Fibroblast of lung (primary cell): ENCODE data around the gene BCAT1. TPM values are rescaled to one million over a fixed set of nuclear protein-coding genes. Genes with fewer than 3 reads are reported as not detected.

Source experiments
- DNase-seq, 2 donors: peaks; one replicate each; pipeline versions ENCODE4 v3.0.0 to v3.0.0-alpha.2; 2010; ENCODE audit warnings: low read depth in 2 of 2
- H2AFZ ChIP-seq: 2 replicates; pipeline ENCODE4 v1.5.1; 2012; ENCODE audit warnings: low read length, control low read depth, inconsistent platforms
- H3K27ac ChIP-seq: 2 replicates; pipeline ENCODE4 v1.5.1; 2011; ENCODE audit warnings: low read length, control low read depth; ENCODE audit not compliant: insufficient read depth
- H3K27me3 ChIP-seq: 2 replicates; pipeline ENCODE4 v1.5.1; 2011; ENCODE audit warnings: mild to moderate bottlenecking, low read length; ENCODE audit not compliant: control insufficient read depth, insufficient read depth
- H3K36me3 ChIP-seq: 2 replicates; pipeline ENCODE4 v1.5.1; 2011; ENCODE audit warnings: low read length; ENCODE audit not compliant: control insufficient read depth, insufficient read depth
- H3K4me1 ChIP-seq: 2 replicates; pipeline ENCODE4 v1.5.1; 2011; ENCODE audit warnings: low read length; ENCODE audit not compliant: control insufficient read depth, insufficient read depth; ENCODE audit errors: extremely low read depth
- H3K4me2 ChIP-seq: 2 replicates; pipeline ENCODE4 v1.5.1; 2011; ENCODE audit warnings: low read length, control low read depth; ENCODE audit not compliant: insufficient read depth; ENCODE audit errors: extremely low read depth
- H3K4me3 ChIP-seq, 4 experiments: fragments of 200-600 bp in 1 of 4; sonication (generic) in 1 of 4; replicated peaks in 1 of 4; 2 replicates each; pipeline ENCODE4 v1.5.1; 2011 to 2016; ENCODE audit warnings: low read length in 4 of 4, low read depth in 3 of 4, mild to moderate bottlenecking in 3 of 4, control low read depth in 2 of 4, inconsistent platforms in 1 of 4, mixed read lengths in 1 of 4; ENCODE audit not compliant: insufficient read depth in 1 of 4; ENCODE audit errors: control extremely low read depth in 1 of 4
- H3K79me2 ChIP-seq: 2 replicates; pipeline ENCODE4 v1.5.1; 2012; ENCODE audit warnings: mild to moderate bottlenecking, low read length, inconsistent platforms; ENCODE audit not compliant: control insufficient read depth, insufficient read depth
- H3K9ac ChIP-seq: 2 replicates; pipeline ENCODE4 v1.5.1; 2011; ENCODE audit warnings: mild to moderate bottlenecking, low read length, control low read depth; ENCODE audit not compliant: insufficient read depth
- H3K9me3 ChIP-seq: 2 replicates; pipeline ENCODE4 v1.5.1; 2012; ENCODE audit warnings: low read depth, low read length; ENCODE audit not compliant: control insufficient read depth, insufficient read depth
- H4K20me1 ChIP-seq: 2 replicates; pipeline ENCODE4 v1.5.1; 2011; ENCODE audit warnings: low read length; ENCODE audit not compliant: control insufficient read depth, insufficient read depth; ENCODE audit errors: extremely low read depth
- CTCF ChIP-seq, 2 donors: IDR thresholded peaks in 1 of 2; conservative IDR thresholded peaks in 1 of 2; 1 replicate in 1 of 2; 2 replicates in 1 of 2; pipeline ENCODE4 v1.5.1; 2011 to 2012; ENCODE audit warnings: low read length in 2 of 2, control low read depth in 1 of 2, inconsistent platforms in 1 of 2, low read depth in 1 of 2, mild to moderate bottlenecking in 1 of 2
- EZH2 ChIP-seq: IDR thresholded peaks from 2 replicates; pipeline ENCODE4 v1.5.1; 2012; ENCODE audit warnings: low read length, control low read depth, mild to moderate bottlenecking; ENCODE audit errors: missing control alignments
- polyA plus RNA-seq, 2 donors: library from polyadenylated mRNA; depleted of rRNA in 1 of 2; stranded (reverse) in 1 of 2; unstranded in 1 of 2; fragments of >200 nt; gene quantifications; 2 replicates each; pipeline ENCODE4 v1.2.1, GENCODE V29; 2011 to 2012; ENCODE audit warnings: missing spikeins in 1 of 2
- total RNA-seq: library from RNA; depleted of rRNA; stranded (reverse); fragments of >200 nt; gene quantifications from 2 replicates; pipeline ENCODE4 v1.2.1, GENCODE V29; 2014

BCAT1 gene
- total and polyA plus RNA-seq, 2 donors (not counting 1 experiment from before 2014, with no cell fraction given): 27.8 to 162 TPM

GRCh38 chr12:24798335-24798734 is 150.6 kb downstream of the BCAT1 start:
- no peak for TF ChIP-seq CTCF (conservative IDR thresholded peaks at IDR 0.05 in 1 of 2, IDR thresholded peaks at IDR 0.05 in 1 of 2; ENCODE audit: low read depth in 1 of 2, low read length in 2 of 2)
- TF ChIP-seq EZH2: no peak
- Histone ChIP-seq H4K20me1 (no peaks in the 10 kb centered on the region), H3K9me3 (no peaks in the 10 kb centered on the region), H3K4me3 (no peak overlapping the region), H3K79me2 (no peaks in the 10 kb centered on the region), H3K4me1 (no peaks in the 10 kb centered on the region), H3K9ac (no peak overlapping the region), H3K27ac (no peak overlapping the region), H3K27me3 (no peaks in the 10 kb centered on the region), H2AFZ (no peak overlapping the region), H3K36me3 (no peaks in the 10 kb centered on the region), H3K4me2 (no peak overlapping the region)
- DNase-seq: no peak

GRCh38 chr12:24797901-24798300 is 151.0 kb downstream of the BCAT1 start:
- H3K9ac ChIP-seq: no peak overlapping the region
- H3K9me3 ChIP-seq: no peaks in the 10 kb centered on the region
- no peak overlapping the region for H2AFZ ChIP-seq
- no peak overlapping the region for H3K4me2 ChIP-seq
- no peak for TF ChIP-seq EZH2
- TF ChIP-seq CTCF (conservative IDR thresholded peaks at IDR 0.05 in 1 of 2, IDR thresholded peaks at IDR 0.05 in 1 of 2; ENCODE audit: low read depth in 1 of 2, low read length in 2 of 2): no peak
- H3K4me1 ChIP-seq: no peaks in the 10 kb centered on the region
- H3K79me2 ChIP-seq: no peaks in the 10 kb centered on the region
- no peak overlapping the region for H3K4me3 ChIP-seq
- no peak overlapping the region for H3K27ac ChIP-seq
- DNase-seq: no peak
- H3K36me3 ChIP-seq: no peaks in the 10 kb centered on the region
- no peaks in the 10 kb centered on the region for H4K20me1 ChIP-seq
- no peaks in the 10 kb centered on the region for H3K27me3 ChIP-seq

GRCh38 chr12:24796876-24797275 is 152.0 kb downstream of the BCAT1 start:
- no peaks in the 10 kb centered on the region for H3K79me2 ChIP-seq
- H3K4me1 ChIP-seq: no peaks in the 10 kb centered on the region
- DNase-seq: no peak
- no peaks in the 10 kb centered on the region for H4K20me1 ChIP-seq
- TF ChIP-seq EZH2 (no peak), CTCF (conservative IDR thresholded peaks at IDR 0.05 in 1 of 2, IDR thresholded peaks at IDR 0.05 in 1 of 2; ENCODE audit: low read depth in 1 of 2, low read length in 2 of 2) (no peak)
- H3K27ac ChIP-seq: no peak overlapping the region
- no peaks in the 10 kb centered on the region for H3K36me3 ChIP-seq
- no peak overlapping the region for H3K4me2 ChIP-seq
- H3K9me3 ChIP-seq: no peaks in the 10 kb centered on the region
- H3K27me3 ChIP-seq: no peaks in the 10 kb centered on the region
- H3K4me3 ChIP-seq: no peak overlapping the region
- H3K9ac ChIP-seq: no peak overlapping the region
- peak overlapping the region; percentile 37 for H2AFZ ChIP-seq
